ENCODE results near the gene FADD.

DNA sequence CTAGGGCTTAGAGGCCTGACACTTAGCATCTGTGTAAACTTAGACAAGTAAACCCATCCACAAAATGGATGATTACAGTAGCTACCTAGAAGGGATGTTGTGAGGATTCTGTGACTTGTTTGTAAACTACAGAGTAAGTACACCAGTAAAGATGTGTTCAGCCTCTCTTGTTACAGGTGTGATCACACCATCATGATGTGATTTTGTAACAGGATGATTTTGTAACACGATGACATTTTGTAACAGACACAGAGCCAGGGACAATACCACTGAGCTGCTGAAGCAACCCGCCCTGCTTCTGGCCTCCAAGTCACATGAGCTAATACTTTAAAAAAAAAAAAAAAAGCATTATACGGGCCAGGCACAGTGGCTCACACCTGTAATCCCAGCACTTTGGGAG, 17.0 kb downstream of the FADD start:
- TF ChIP-seq POLR2A (IDR thresholded peaks at IDR 0.05), result no peak
- TF ChIP-seq, protein P1, sequence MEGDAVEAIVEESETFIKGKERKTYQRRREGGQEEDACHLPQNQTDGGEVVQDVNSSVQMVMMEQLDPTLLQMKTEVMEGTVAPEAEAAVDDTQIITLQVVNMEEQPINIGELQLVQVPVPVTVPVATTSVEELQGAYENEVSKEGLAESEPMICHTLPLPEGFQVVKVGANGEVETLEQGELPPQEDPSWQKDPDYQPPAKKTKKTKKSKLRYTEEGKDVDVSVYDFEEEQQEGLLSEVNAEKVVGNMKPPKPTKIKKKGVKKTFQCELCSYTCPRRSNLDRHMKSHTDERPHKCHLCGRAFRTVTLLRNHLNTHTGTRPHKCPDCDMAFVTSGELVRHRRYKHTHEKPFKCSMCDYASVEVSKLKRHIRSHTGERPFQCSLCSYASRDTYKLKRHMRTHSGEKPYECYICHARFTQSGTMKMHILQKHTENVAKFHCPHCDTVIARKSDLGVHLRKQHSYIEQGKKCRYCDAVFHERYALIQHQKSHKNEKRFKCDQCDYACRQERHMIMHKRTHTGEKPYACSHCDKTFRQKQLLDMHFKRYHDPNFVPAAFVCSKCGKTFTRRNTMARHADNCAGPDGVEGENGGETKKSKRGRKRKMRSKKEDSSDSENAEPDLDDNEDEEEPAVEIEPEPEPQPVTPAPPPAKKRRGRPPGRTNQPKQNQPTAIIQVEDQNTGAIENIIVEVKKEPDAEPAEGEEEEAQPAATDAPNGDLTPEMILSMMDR (IDR thresholded peaks at IDR 0.05), result no peak

Data from tibial nerve (tissue), 3 donors.